ENCODE results near the gene NHERF1. TPM values are rescaled to one million over a fixed set of nuclear protein-coding genes. Genes with fewer than 3 reads are reported as not detected.
A peak's percentile ranks its signal among the peaks of the same experiment; 100 is the strongest.

NHERF1 gene
- total and polyA plus RNA-seq, 2 of the 13 experiments (the other 11 are each of a cell fraction or from before 2014, with no cell fraction given): 169 to 269 TPM

DNA sequence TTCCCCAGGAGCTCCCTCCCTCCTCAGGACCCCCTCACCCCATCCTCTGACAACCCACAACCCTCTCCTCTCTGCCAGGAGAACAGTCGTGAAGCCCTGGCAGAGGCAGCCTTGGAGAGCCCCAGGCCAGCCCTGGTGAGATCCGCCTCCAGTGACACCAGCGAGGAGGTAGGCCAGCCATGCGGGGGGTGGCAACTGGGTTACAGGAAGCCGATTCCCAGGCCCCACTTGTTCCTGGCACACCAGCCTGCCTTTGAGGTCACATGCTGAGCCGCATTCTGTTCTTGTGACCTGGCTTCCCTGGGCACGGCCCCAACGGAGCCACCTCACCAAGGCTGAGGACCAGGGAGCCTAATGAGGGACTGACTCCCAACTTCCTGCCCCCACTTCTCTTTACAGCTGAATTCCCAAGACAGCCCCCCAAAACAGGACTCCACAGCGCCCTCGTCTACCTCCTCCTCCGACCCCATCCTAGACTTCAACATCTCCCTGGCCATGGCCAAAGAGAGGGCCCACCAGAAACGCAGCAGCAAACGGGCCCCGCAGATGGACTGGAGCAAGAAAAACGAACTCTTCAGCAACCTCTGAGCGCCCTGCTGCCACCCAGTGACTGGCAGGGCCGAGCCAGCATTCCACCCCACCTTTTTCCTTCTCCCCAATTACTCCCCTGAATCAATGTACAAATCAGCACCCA is 19.8 kb downstream of the NHERF1 start (continued):
- TF ChIP-seq, protein P1, sequence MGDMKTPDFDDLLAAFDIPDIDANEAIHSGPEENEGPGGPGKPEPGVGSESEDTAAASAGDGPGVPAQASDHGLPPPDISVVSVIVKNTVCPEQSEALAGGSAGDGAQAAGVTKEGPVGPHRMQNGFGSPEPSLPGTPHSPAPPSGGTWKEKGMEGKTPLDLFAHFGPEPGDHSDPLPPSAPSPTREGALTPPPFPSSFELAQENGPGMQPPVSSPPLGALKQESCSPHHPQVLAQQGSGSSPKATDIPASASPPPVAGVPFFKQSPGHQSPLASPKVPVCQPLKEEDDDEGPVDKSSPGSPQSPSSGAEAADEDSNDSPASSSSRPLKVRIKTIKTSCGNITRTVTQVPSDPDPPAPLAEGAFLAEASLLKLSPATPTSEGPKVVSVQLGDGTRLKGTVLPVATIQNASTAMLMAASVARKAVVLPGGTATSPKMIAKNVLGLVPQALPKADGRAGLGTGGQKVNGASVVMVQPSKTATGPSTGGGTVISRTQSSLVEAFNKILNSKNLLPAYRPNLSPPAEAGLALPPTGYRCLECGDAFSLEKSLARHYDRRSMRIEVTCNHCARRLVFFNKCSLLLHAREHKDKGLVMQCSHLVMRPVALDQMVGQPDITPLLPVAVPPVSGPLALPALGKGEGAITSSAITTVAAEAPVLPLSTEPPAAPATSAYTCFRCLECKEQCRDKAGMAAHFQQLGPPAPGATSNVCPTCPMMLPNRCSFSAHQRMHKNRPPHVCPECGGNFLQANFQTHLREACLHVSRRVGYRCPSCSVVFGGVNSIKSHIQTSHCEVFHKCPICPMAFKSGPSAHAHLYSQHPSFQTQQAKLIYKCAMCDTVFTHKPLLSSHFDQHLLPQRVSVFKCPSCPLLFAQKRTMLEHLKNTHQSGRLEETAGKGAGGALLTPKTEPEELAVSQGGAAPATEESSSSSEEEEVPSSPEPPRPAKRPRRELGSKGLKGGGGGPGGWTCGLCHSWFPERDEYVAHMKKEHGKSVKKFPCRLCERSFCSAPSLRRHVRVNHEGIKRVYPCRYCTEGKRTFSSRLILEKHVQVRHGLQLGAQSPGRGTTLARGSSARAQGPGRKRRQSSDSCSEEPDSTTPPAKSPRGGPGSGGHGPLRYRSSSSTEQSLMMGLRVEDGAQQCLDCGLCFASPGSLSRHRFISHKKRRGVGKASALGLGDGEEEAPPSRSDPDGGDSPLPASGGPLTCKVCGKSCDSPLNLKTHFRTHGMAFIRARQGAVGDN (CRISPR knock-in tag; IDR thresholded peaks at IDR 0.05): no peak
- TF ChIP-seq SOX13 (IDR thresholded peaks at IDR 0.05) (no peak), SOX13 (CRISPR knock-in tag; conservative IDR thresholded peaks at IDR 0.05 in 1 of 2, IDR thresholded peaks at IDR 0.05 in 1 of 2) (no peak), CERS6 (CRISPR knock-in tag; IDR thresholded peaks at IDR 0.05) (no peak), TMF1 (CRISPR knock-in tag; IDR thresholded peaks at IDR 0.05; ENCODE audit: low read depth) (no peak), U2AF2 (IDR thresholded peaks at IDR 0.05; ENCODE audit: low read depth, low read length) (0 out of 2 replicates have a peak, but pooled peaks have one; percentile 53), SNAPC5 (CRISPR knock-in tag; IDR thresholded peaks at IDR 0.05; ENCODE audit: borderline replicate concordance) (no peak), JUN (CRISPR knock-in tag; IDR thresholded peaks at IDR 0.05) (no peak), TCF7L2 (IDR thresholded peaks at IDR 0.05; ENCODE audit: low read depth, low read length) (no peak), GATAD2A (CRISPR knock-in tag; IDR thresholded peaks at IDR 0.05) (no peak), DR1 (CRISPR knock-in tag; IDR thresholded peaks at IDR 0.05) (no peak), REXO4 (CRISPR knock-in tag; IDR thresholded peaks at IDR 0.05; ENCODE audit: borderline replicate concordance) (no peak), DPF2 (CRISPR knock-in tag; IDR thresholded peaks at IDR 0.05; ENCODE audit: borderline replicate concordance, low read depth) (no peak), MYPOP (CRISPR knock-in tag; IDR thresholded peaks at IDR 0.05) (no peak), ZNF33B (CRISPR knock-in tag; IDR thresholded peaks at IDR 0.05) (no peak), ATAD3A (CRISPR knock-in tag; IDR thresholded peaks at IDR 0.05) (no peak), ZNF296 (CRISPR knock-in tag; conservative IDR thresholded peaks at IDR 0.05) (no peak), ZFP37 (CRISPR knock-in tag; IDR thresholded peaks at IDR 0.05; ENCODE audit: borderline replicate concordance) (no peak), EED (CRISPR knock-in tag; IDR thresholded peaks at IDR 0.05) (no peak)
- TF ChIP-seq, protein P2, sequence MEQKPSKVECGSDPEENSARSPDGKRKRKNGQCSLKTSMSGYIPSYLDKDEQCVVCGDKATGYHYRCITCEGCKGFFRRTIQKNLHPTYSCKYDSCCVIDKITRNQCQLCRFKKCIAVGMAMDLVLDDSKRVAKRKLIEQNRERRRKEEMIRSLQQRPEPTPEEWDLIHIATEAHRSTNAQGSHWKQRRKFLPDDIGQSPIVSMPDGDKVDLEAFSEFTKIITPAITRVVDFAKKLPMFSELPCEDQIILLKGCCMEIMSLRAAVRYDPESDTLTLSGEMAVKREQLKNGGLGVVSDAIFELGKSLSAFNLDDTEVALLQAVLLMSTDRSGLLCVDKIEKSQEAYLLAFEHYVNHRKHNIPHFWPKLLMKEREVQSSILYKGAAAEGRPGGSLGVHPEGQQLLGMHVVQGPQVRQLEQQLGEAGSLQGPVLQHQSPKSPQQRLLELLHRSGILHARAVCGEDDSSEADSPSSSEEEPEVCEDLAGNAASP (CRISPR knock-in tag; IDR thresholded peaks at IDR 0.05; ENCODE audit: borderline replicate concordance): no peak
- TF ChIP-seq, protein P3, sequence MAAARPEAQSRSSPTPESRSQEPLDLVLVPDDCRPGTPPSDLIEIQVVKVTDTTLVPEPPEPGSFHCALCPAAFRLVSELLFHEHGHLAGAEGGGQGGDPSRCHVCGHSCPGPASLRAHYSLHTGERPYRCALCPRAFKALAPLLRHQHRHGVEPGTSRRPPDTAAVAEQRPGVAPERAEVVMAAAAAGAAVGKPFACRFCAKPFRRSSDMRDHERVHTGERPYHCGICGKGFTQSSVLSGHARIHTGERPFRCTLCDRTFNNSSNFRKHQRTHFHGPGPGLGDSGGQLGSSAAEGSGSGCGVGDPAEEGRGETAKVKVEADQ (CRISPR knock-in tag; IDR thresholded peaks at IDR 0.05; ENCODE audit: borderline replicate concordance): no peak
